ACC112 (cell line): Measurements from ENCODE around the gene HEBP2.

ENCODE experiments used
- H2AFZ ChIP-seq: fragments of 200-600 bp; sonication (generic); one replicate; pipeline ENCODE4 v1.6.0; 2017; ENCODE audit warnings: antibody characterized with exemption, low read length; ENCODE audit not compliant: unreplicated experiment
- H3K27ac ChIP-seq: fragments of 200-600 bp; sonication (generic); 2 replicates; pipeline ENCODE4 v1.5.1; 2014; ENCODE audit warnings: low read depth, mild to moderate bottlenecking, antibody characterized with exemption, low read length, moderate library complexity
- H3K27me3 ChIP-seq: fragments of 200-600 bp; sonication (generic); 2 replicates; pipeline ENCODE4 v1.6.1; 2014; ENCODE audit warnings: mild to moderate bottlenecking, antibody characterized with exemption, low read length, moderate library complexity, mixed read lengths; ENCODE audit not compliant: insufficient read depth
- H3K36me3 ChIP-seq: fragments of 200-600 bp; sonication (generic); 2 replicates; pipeline ENCODE4 v1.6.1; 2016; ENCODE audit warnings: mild to moderate bottlenecking, antibody characterized with exemption, low read length, moderate library complexity, mixed read lengths; ENCODE audit not compliant: insufficient read depth
- H3K4me1 ChIP-seq: fragments of 200-600 bp; sonication (generic); one replicate; pipeline ENCODE4 v1.6.1; 2016; ENCODE audit warnings: low read length, mixed read lengths; ENCODE audit not compliant: insufficient read depth, unreplicated experiment, control insufficient read depth
- H3K4me3 ChIP-seq: fragments of 200-600 bp; sonication (generic); 2 replicates; pipeline ENCODE4 v1.5.1; 2014; ENCODE audit warnings: mild to moderate bottlenecking, low read depth, low read length
- H3K79me2 ChIP-seq: fragments of 200-600 bp; sonication (generic); one replicate; pipeline ENCODE4 v1.6.0; 2016; ENCODE audit warnings: low read length; ENCODE audit not compliant: control insufficient read depth, unreplicated experiment, insufficient read depth

HEBP2 gene

GRCh38 chr6:138455746-138456400, 51.9 kb downstream of the HEBP2 start:
- no peaks in the 10 kb centered on the region for H3K27me3 ChIP-seq
- peak overlapping the region; percentile 4; the same call in 1 of the 2 replicates for H3K4me3 ChIP-seq
- H3K36me3 ChIP-seq, result no peaks in the 10 kb centered on the region
- peak overlapping the region; percentile 48 for H3K27ac ChIP-seq
- H3K4me1 ChIP-seq, result peaks cover 20% of the 10 kb centered on the region
- H3K79me2 ChIP-seq, result no peaks in the 10 kb centered on the region
- H2AFZ ChIP-seq, result no peak overlapping the region

GRCh38 chr6:138456401-138456790, 52.4 kb downstream of the HEBP2 start:
- no peak overlapping the region for H3K4me3 ChIP-seq
- no peaks in the 10 kb centered on the region for H3K27me3 ChIP-seq
- H3K4me1 ChIP-seq, result peaks cover 20% of the 10 kb centered on the region
- no peaks in the 10 kb centered on the region for H3K79me2 ChIP-seq
- no peaks in the 10 kb centered on the region for H3K36me3 ChIP-seq
- H2AFZ ChIP-seq, result no peak overlapping the region
- peak overlapping the region; percentile 48 for H3K27ac ChIP-seq

- H3K4me3 ChIP-seq, result no peak overlapping the region
- H3K79me2 ChIP-seq, result no peaks in the 10 kb centered on the region
- H3K27me3 ChIP-seq, result no peaks in the 10 kb centered on the region
- peaks cover 4% of the 10 kb centered on the region for H3K4me1 ChIP-seq
- H3K27ac ChIP-seq, result no peak overlapping the region
- peaks cover 14% of the 10 kb centered on the region for H3K36me3 ChIP-seq
- H2AFZ ChIP-seq, result no peak overlapping the region
Measured at GRCh38 chr6:138461647-138462046, 57.6 kb downstream of the HEBP2 start.

GRCh38 chr6:138464085-138464484, 60.1 kb downstream of the HEBP2 start:
- peaks cover 17% of the 10 kb centered on the region for H3K4me1 ChIP-seq
- H3K4me3 ChIP-seq, result no peak overlapping the region
- H3K27ac ChIP-seq, result no peak overlapping the region
- H2AFZ ChIP-seq, result no peak overlapping the region
- peaks cover 14% of the 10 kb centered on the region for H3K36me3 ChIP-seq
- H3K27me3 ChIP-seq, result no peaks in the 10 kb centered on the region
- no peaks in the 10 kb centered on the region for H3K79me2 ChIP-seq

GRCh38 chr6:138465007-138465645, 61.1 kb downstream of the HEBP2 start:
- Histone ChIP-seq H3K27ac (peak overlapping the region; percentile 61), H3K36me3 (peaks cover 14% of the 10 kb centered on the region)

GRCh38 chr6:138467901-138468300, 63.9 kb downstream of the HEBP2 start:
- Histone ChIP-seq H3K4me1 (peaks cover 23% of the 10 kb centered on the region), H3K4me3 (no peak overlapping the region), H3K27ac (no peak overlapping the region)

More at GRCh38 chr6:138465007-138465645, 61.1 kb downstream of the HEBP2 start:
- H3K4me3 ChIP-seq, result 0 out of 2 replicates have a peak overlapping the region, but pooled peaks have one; percentile 8
- H3K4me1 ChIP-seq, result peaks cover 23% of the 10 kb centered on the region
- H3K79me2 ChIP-seq, result no peaks in the 10 kb centered on the region
- no peaks in the 10 kb centered on the region for H3K27me3 ChIP-seq
- peak overlapping the region; percentile 11 for H2AFZ ChIP-seq

GRCh38 chr6:138468320-138469015, 64.4 kb downstream of the HEBP2 start:
- Histone ChIP-seq H3K4me1 (peaks cover 23% of the 10 kb centered on the region), H3K27me3 (no peaks in the 10 kb centered on the region), H3K27ac (no peak overlapping the region), H2AFZ (no peak overlapping the region), H3K36me3 (peaks cover 6% of the 10 kb centered on the region), H3K4me3 (no peak overlapping the region), H3K79me2 (no peaks in the 10 kb centered on the region)

More at GRCh38 chr6:138467901-138468300, 63.9 kb downstream of the HEBP2 start:
- no peaks in the 10 kb centered on the region for H3K79me2 ChIP-seq
- H3K36me3 ChIP-seq, result peaks cover 10% of the 10 kb centered on the region
- H2AFZ ChIP-seq, result no peak overlapping the region
- no peaks in the 10 kb centered on the region for H3K27me3 ChIP-seq
